SK-N-SH (cell line): ENCODE data around the gene DLD. TPM values are rescaled to one million over a fixed set of nuclear protein-coding genes. Genes with fewer than 3 reads are reported as not detected.
A peak's percentile ranks its signal among the peaks of the same experiment; 100 is the strongest.

Experiments
- CTCF ChIA-PET: fragments of 300-600, 350-600 bp; formaldehyde crosslinking; extraction: SDS; loops from one replicate; lab custom pipeline; 2021; lab: Yijun Ruan, JAX
- POLR2A ChIA-PET: fragments of 350-600 bp; sonication (Branson Sonifier 250); formaldehyde crosslinking; extraction: SDS; loops from one replicate; lab custom pipeline; 2020; ENCODE audit warnings: antibody characterized with exemption, inconsistent platforms; lab: Yijun Ruan, JAX
- DNase-seq: peaks from one replicate; pipeline ENCODE4 v3.0.0; 2012
- H2AFZ ChIP-seq: fragments of 200-600 bp; sonication (generic); 2 replicates; pipeline ENCODE4 v1.8.1; 2016; ENCODE audit warnings: antibody characterized with exemption, mild to moderate bottlenecking, low read depth
- H3F3A ChIP-seq: fragments of 200-600 bp; sonication (generic); replicated peaks from 2 replicates; pipeline ENCODE3; 2016; ENCODE audit warnings: antibody characterized with exemption, mild to moderate bottlenecking; ENCODE audit not compliant: insufficient read depth
- H3K27ac ChIP-seq, 2 experiments: fragments of 200-500 bp in 1 of 2; fragments of 200-600 bp in 1 of 2; sonication (Bioruptor generic) in 1 of 2; sonication (generic), shearing (Covaris generic) in 1 of 2; 2 replicates each; pipeline versions ENCODE4 v1.5.1 to v1.6.1; 2014 to 2016; ENCODE audit warnings: low read depth in 2 of 2, inconsistent platforms in 1 of 2, low read length in 1 of 2, mild to moderate bottlenecking in 1 of 2, mixed read lengths in 1 of 2
- H3K27me3 ChIP-seq: fragments of 200-600 bp; sonication (generic), shearing (Covaris generic); 2 replicates; pipeline ENCODE4 v1.6.1; 2016; ENCODE audit warnings: mixed run types; ENCODE audit not compliant: insufficient read depth
- H3K36me3 ChIP-seq, 2 experiments: fragments of 200-500 bp in 1 of 2; fragments of 200-600 bp in 1 of 2; sonication (Bioruptor generic) in 1 of 2; sonication (generic) in 1 of 2; replicated peaks in 1 of 2; 2 replicates each; pipeline versions ENCODE3 to v1.5.1; 2014 to 2016; ENCODE audit warnings: low read length in 1 of 2, mild to moderate bottlenecking in 1 of 2; ENCODE audit not compliant: insufficient read depth in 2 of 2, control insufficient read depth in 1 of 2
- H3K4me1 ChIP-seq, 2 experiments: fragments of 200-500 bp in 1 of 2; fragments of 200-600 bp in 1 of 2; sonication (Bioruptor generic) in 1 of 2; sonication (generic), shearing (Covaris generic) in 1 of 2; 2 replicates each; pipeline versions ENCODE4 v1.5.1 to v1.6.1; 2014 to 2016; ENCODE audit warnings: low read depth in 1 of 2, low read length in 1 of 2, mixed run types in 1 of 2; ENCODE audit not compliant: insufficient read depth in 2 of 2, control insufficient read depth in 1 of 2
- H3K4me2 ChIP-seq: fragments of 200-600 bp; sonication (generic), shearing (Covaris generic); 2 replicates; pipeline ENCODE4 v1.6.1; 2017; ENCODE audit warnings: mixed run types
- H3K4me3 ChIP-seq, 2 experiments: fragments of 200-500 bp in 1 of 2; fragments of 200-600 bp in 1 of 2; sonication (Bioruptor generic) in 1 of 2; sonication (generic), shearing (Covaris generic) in 1 of 2; 2 replicates each; pipeline versions ENCODE4 v1.5.1 to v1.8.1; 2014 to 2016; ENCODE audit warnings: low read depth in 2 of 2, inconsistent platforms in 1 of 2, low read length in 1 of 2, mild to moderate bottlenecking in 1 of 2, mixed read lengths in 1 of 2, moderate library complexity in 1 of 2
- H3K79me2 ChIP-seq: fragments of 200-600 bp; sonication (generic); 2 replicates; pipeline ENCODE4 v1.8.1; 2017; ENCODE audit warnings: mild to moderate bottlenecking; ENCODE audit not compliant: insufficient read depth
- H3K9ac ChIP-seq: fragments of 200-600 bp; sonication (generic); 2 replicates; pipeline ENCODE4 v1.6.1; 2017; ENCODE audit warnings: mixed run types
- H3K9me2 ChIP-seq: fragments of 200-600 bp; sonication (generic); 2 replicates; pipeline ENCODE4 v1.6.1; 2017; ENCODE audit warnings: mixed run types
- H3K9me3 ChIP-seq: fragments of 200-600 bp; sonication (generic); 2 replicates; pipeline ENCODE4 v1.6.1; 2017; ENCODE audit warnings: mixed run types, mild to moderate bottlenecking, moderate library complexity
- H4K20me1 ChIP-seq: fragments of 200-600 bp; sonication (generic); 2 replicates; pipeline ENCODE4 v1.6.1; 2017; ENCODE audit warnings: mild to moderate bottlenecking, mixed run types; ENCODE audit not compliant: insufficient read depth
- CHD2 ChIP-seq: fragments of 150-350 bp; IDR thresholded peaks from 2 replicates; pipeline ENCODE4 v1.6.1; 2018; ENCODE audit warnings: low read length; ENCODE audit not compliant: partially characterized antibody
- EP300 ChIP-seq, 2 experiments: IDR thresholded peaks; 2 replicates each; pipeline versions ENCODE4 v1.4.0 to v1.6.1; 2012; ENCODE audit warnings: borderline replicate concordance in 1 of 2, low read depth in 1 of 2, low read length in 1 of 2
- EZH2phosphoT487 ChIP-seq: fragments of 200-600 bp; sonication (generic); IDR thresholded peaks from 2 replicates; pipeline ENCODE4 v1.6.1; 2017; ENCODE audit warnings: low read depth, mixed run types, mild to moderate bottlenecking, antibody characterized with exemption, moderate library complexity, borderline replicate concordance
- GABPA ChIP-seq: IDR thresholded peaks from 2 replicates; pipeline ENCODE4 v1.4.0; 2012; ENCODE audit warnings: low read depth, mild to moderate bottlenecking
- GATA2 ChIP-seq: sonication (generic); formaldehyde crosslinking; IDR thresholded peaks from 2 replicates; pipeline ENCODE4 v1.5.0; 2020; ENCODE audit warnings: mild to moderate bottlenecking, missing genetic modification reagents
- IRF3 ChIP-seq: fragments of 150-350 bp; IDR thresholded peaks from 2 replicates; pipeline ENCODE4 v1.6.1; 2016; ENCODE audit warnings: mild to moderate bottlenecking, low read depth, low read length
- JUND ChIP-seq: IDR thresholded peaks from 2 replicates; pipeline ENCODE4 v1.4.0; 2012
- NFIC ChIP-seq: IDR thresholded peaks from 2 replicates; pipeline ENCODE4 v1.4.0; 2012; ENCODE audit warnings: borderline replicate concordance
- POLR2AphosphoS5 ChIP-seq: IDR thresholded peaks from 2 replicates; pipeline ENCODE4 v1.6.1; 2012; ENCODE audit warnings: low read depth, low read length
- RAD21 ChIP-seq: IDR thresholded peaks from 2 replicates; pipeline ENCODE4 v1.6.1; 2012; ENCODE audit warnings: mild to moderate bottlenecking, low read length
- RCOR1 ChIP-seq: fragments of 150-350 bp; IDR thresholded peaks from 2 replicates; pipeline ENCODE4 v1.6.1; 2017; ENCODE audit warnings: antibody characterized with exemption, low read length
- RFX5 ChIP-seq: IDR thresholded peaks from 2 replicates; pipeline ENCODE4 v1.6.1; 2012; ENCODE audit warnings: mild to moderate bottlenecking, improper control_type of control experiment, low read length
- RXRA ChIP-seq: IDR thresholded peaks from 2 replicates; pipeline ENCODE4 v1.4.0; 2012; ENCODE audit warnings: low read depth, mild to moderate bottlenecking, borderline replicate concordance
- SIN3A ChIP-seq: IDR thresholded peaks from 2 replicates; pipeline ENCODE4 v1.6.1; 2012; ENCODE audit warnings: low read depth, mild to moderate bottlenecking, low read length, moderate library complexity, borderline replicate concordance
- SMC3 ChIP-seq: IDR thresholded peaks from 2 replicates; pipeline ENCODE4 v1.6.1; 2012; ENCODE audit warnings: low read depth, low read length, improper control_type of control experiment
- TAF1 ChIP-seq: IDR thresholded peaks from 2 replicates; pipeline ENCODE4 v1.6.1; 2012; ENCODE audit warnings: low read depth, mild to moderate bottlenecking, low read length, moderate library complexity, borderline replicate concordance
- USF1 ChIP-seq: IDR thresholded peaks from 2 replicates; pipeline ENCODE4 v1.4.0; 2012; ENCODE audit warnings: low read depth, borderline replicate concordance
- USF2 ChIP-seq: fragments of 150-350 bp; IDR thresholded peaks from 2 replicates; pipeline ENCODE4 v1.6.1; 2017; ENCODE audit warnings: antibody characterized with exemption, low read length, low read depth, borderline replicate concordance
- ZBTB33 ChIP-seq: IDR thresholded peaks from 2 replicates; pipeline ENCODE4 v1.4.0; 2012; ENCODE audit warnings: low read depth, borderline replicate concordance
- WGBS: methylation state at CpG from one replicate; pipeline ENCODE4 v1.1.6; 2017; ENCODE audit warnings: low lambda C conversion rate; 5-methylcytosine and 5-hydroxymethylcytosine counted together
- polyA plus RNA-seq, 3 experiments: library from polyadenylated mRNA; depleted of rRNA; stranded (reverse); fragments of >200 nt; gene quantifications; 2 replicates each; pipeline ENCODE4 v1.2.3, GENCODE V29; 2012
- TF ChIP-seq, protein P1 (sequence below): IDR thresholded peaks from 2 replicates; pipeline ENCODE4; 2012

DLD gene
- polyA plus RNA-seq, 1 of the 3 experiments (the other 2 are of a cell fraction) = 140 TPM

DNA sequence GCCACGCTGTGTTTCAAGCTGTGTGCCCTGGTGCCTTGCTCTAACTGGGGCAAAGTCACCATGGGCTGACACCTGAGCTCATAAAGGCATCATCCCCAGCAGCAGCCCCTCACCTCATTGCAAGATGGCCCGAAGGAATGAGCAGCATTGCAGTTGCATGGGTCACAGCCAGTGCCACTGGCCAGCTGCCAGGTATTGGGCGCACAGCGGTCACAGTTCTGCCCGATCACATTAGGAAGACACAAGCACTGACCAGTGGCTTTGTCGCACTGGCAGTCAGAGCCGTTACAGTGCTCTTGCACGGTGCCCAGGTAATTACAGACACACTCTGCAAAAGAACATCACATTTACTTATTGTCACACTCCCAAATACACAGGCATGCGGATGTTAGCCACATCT is 60.9 kb downstream of the DLD start:
- Histone ChIP-seq H2AFZ (no peak overlapping the region), H3K4me3 (no peak overlapping the region)
- CTCF ChIA-PET = interaction anchor here (1.1 to 1.5 kb wide), 4 partner anchors 19 to 194 kb away, joined by 3 to 6 read pairs (median 4); no protein-coding TSS in a partner anchor
- no peak; the same call in 1 of the 2 replicates for TF ChIP-seq SMC3
- TF ChIP-seq RCOR1 = no peak
- TF ChIP-seq, all 33 proteins: peak for 0
- POLR2A ChIA-PET = no interaction called here
- H4K20me1 ChIP-seq = peaks cover 4% of the 10 kb centered on the region; the same call in 1 of the 2 replicates
- H3K4me2 ChIP-seq = peak overlapping the region; percentile 51
- H3K27ac ChIP-seq = peak overlapping the region; percentile 90 to 93
- peaks cover 78 to 83% of the 10 kb centered on the region in 2 experiments for H3K36me3 ChIP-seq
- 60% methylated on average over 8 of the region's 9 CpGs for WGBS
- H3K9me3 ChIP-seq = no peaks in the 10 kb centered on the region
- no peaks in the 10 kb centered on the region for H3K27me3 ChIP-seq
- H3K9me2 ChIP-seq = no peaks in the 10 kb centered on the region
- DNase-seq = no peak
- peak overlapping the region; percentile 33; the same call in 1 of the 2 replicates for H3K9ac ChIP-seq
- H3K79me2 ChIP-seq = peaks cover 28% of the 10 kb centered on the region; the same call in 1 of the 2 replicates
- H3F3A ChIP-seq = peaks cover 95% of the 10 kb centered on the region
- peaks cover 39 to 61% of the 10 kb centered on the region in 2 experiments for H3K4me1 ChIP-seq

- Histone ChIP-seq H3K4me3 (no peak overlapping the region), H4K20me1 (peaks cover 4% of the 10 kb centered on the region; the same call in 1 of the 2 replicates), H3K4me2 (peak overlapping the region; percentile 51), H3F3A (peaks cover 91% of the 10 kb centered on the region), H2AFZ (no peak overlapping the region), H3K27me3 (no peaks in the 10 kb centered on the region), H3K4me1 (peaks cover 36 to 46% of the 10 kb centered on the region in 2 experiments), H3K36me3 (peaks cover 78 to 83% of the 10 kb centered on the region in 2 experiments), H3K9me3 (no peaks in the 10 kb centered on the region), H3K27ac (peak overlapping the region; percentile 90 to 93), H3K9me2 (no peaks in the 10 kb centered on the region), H3K79me2 (peaks cover 22% of the 10 kb centered on the region; the same call in 1 of the 2 replicates), H3K9ac (no peak overlapping the region)
- CTCF ChIA-PET = interaction anchor here (0.7 to 3.7 kb wide), 7 partner anchors 11 to 193 kb away, joined by 3 to 28 read pairs (median 4); no protein-coding TSS in a partner anchor
- POLR2A ChIA-PET = interaction anchor here (1.1 kb wide), 1 partner anchor 48 kb away, joined by 3 read pairs; no protein-coding TSS in a partner anchor
- 50% methylated on average over 9 of the region's 10 CpGs for WGBS
- peak; percentile 49 for DNase-seq
- TF ChIP-seq POLR2AphosphoS5 (no peak), NFIC (no peak), RFX5 (no peak), RXRA (no peak), GABPA (no peak), USF2 (no peak), TAF1 (no peak), RAD21 (no peak), CHD2 (peak; percentile 44), EZH2phosphoT487 (no peak), EP300 (IDR thresholded peaks at IDR 0.05; ENCODE audit: borderline replicate concordance in 1 of 2, low read depth in 1 of 2, low read length in 1 of 2) (peak in 1 of 2 experiments; percentile 63; a peak in 2 of 4 replicates), GATA2 (CRISPR knock-in tag) (peak; percentile 39; the same call in 1 of the 2 replicates), ZBTB33 (no peak), SIN3A (no peak), IRF3 (no peak), USF1 (no peak), JUND (no peak), RCOR1 (peak; percentile 55)
- TF ChIP-seq, protein P1, sequence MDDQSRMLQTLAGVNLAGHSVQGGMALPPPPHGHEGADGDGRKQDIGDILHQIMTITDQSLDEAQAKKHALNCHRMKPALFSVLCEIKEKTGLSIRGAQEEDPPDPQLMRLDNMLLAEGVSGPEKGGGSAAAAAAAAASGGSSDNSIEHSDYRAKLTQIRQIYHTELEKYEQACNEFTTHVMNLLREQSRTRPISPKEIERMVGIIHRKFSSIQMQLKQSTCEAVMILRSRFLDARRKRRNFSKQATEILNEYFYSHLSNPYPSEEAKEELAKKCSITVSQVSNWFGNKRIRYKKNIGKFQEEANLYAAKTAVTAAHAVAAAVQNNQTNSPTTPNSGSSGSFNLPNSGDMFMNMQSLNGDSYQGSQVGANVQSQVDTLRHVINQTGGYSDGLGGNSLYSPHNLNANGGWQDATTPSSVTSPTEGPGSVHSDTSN = no peak
These were observed 62.4 kb downstream of the DLD start for GRCh38 chr7:107953265-107953923.
